Activated CD4-positive, alpha-beta T cell treated with anti-CD3 and anti-CD28 coated beads, Interleukin-2, amount 10 ng/mL, durations not matched to agents 24 days and 14 days (primary cell): ENCODE data around the gene CD79A. TPM values are rescaled to one million over a fixed set of nuclear protein-coding genes. Genes with fewer than 3 reads are reported as not detected.
A peak's percentile ranks its signal among the peaks of the same experiment; 100 is the strongest.
"Not testable (repeated sequence)": the region's sequence is repeated elsewhere in the genome, so short reads cannot be mapped to it uniquely, and the experiment has no call there.

Experiments used
- DNase-seq: peaks from one replicate; pipeline ENCODE4 v3.0.0; 2022
- H3K27ac Mint-ChIP-seq: one replicate; pipeline ENCODE4 v1.8.0; 2022; ENCODE audit warnings: mild to moderate bottlenecking, mixed read lengths
- H3K27me3 Mint-ChIP-seq: one replicate; pipeline ENCODE4 v1.8.0; 2022; ENCODE audit warnings: mixed read lengths
- H3K36me3 Mint-ChIP-seq: one replicate; pipeline ENCODE4 v1.8.0; 2022; ENCODE audit warnings: low read depth, mild to moderate bottlenecking, mixed read lengths
- H3K4me1 Mint-ChIP-seq: one replicate; pipeline ENCODE4 v1.8.0; 2021; ENCODE audit warnings: mixed read lengths
- H3K4me3 Mint-ChIP-seq: one replicate; pipeline ENCODE4 v1.8.0; 2022; ENCODE audit warnings: mild to moderate bottlenecking, moderate library complexity, mixed read lengths
- H3K9me3 Mint-ChIP-seq: one replicate; pipeline ENCODE4 v1.8.0; 2021; ENCODE audit warnings: mixed read lengths
- intact Hi-C: fragments of 100-400 bp; cut with micrococcal nuclease; formaldehyde crosslinking; loops from one replicate; pipeline ENCODE4 v1.15.1; 2023
- total RNA-seq: library from RNA; stranded (reverse); gene quantifications from 2 replicates; pipeline ENCODE4 v1.2.3, GENCODE V29; 2022

CD79A gene
- total RNA-seq, 1 donor from 2014 or later = 2.6 TPM

GRCh38 chr19:41870401-41870873 is 6.6 kb upstream of the CD79A start:
- intact Hi-C loops = no loop called here
- Mint-ChIP-seq H3K27me3 (no peaks in the 10 kb centered on the region), H3K4me3 (peak overlapping the region; percentile 73), H3K27ac (peak overlapping the region; percentile 90), H3K36me3 (peaks cover 63% of the 10 kb centered on the region), H3K9me3 (no peaks in the 10 kb centered on the region), H3K4me1 (peaks cover 60% of the 10 kb centered on the region)
- peak; percentile 69 for DNase-seq

- peak; percentile 93 for DNase-seq
- no peaks in the 10 kb centered on the region for H3K27me3 Mint-ChIP-seq
- no peaks in the 10 kb centered on the region for H3K9me3 Mint-ChIP-seq
- H3K36me3 Mint-ChIP-seq = peaks cover 52% of the 10 kb centered on the region
- H3K27ac Mint-ChIP-seq = peak overlapping the region; percentile 95
- peak overlapping the region; percentile 82 for H3K4me3 Mint-ChIP-seq
- peaks cover 66% of the 10 kb centered on the region for H3K4me1 Mint-ChIP-seq
- intact Hi-C loops = loop anchor here (1.0 kb wide), 3 partner anchors 10 to 74 kb away; no protein-coding TSS in a partner anchor
Observed at GRCh38 chr19:41871573-41872383, 5.3 kb upstream of the CD79A start.

GRCh38 chr19:41872384-41872774 is 4.7 kb upstream of the CD79A start:
- H3K27ac Mint-ChIP-seq = peak overlapping the region; percentile 83
- peaks cover 50% of the 10 kb centered on the region for H3K36me3 Mint-ChIP-seq
- H3K27me3 Mint-ChIP-seq = no peaks in the 10 kb centered on the region
- peaks cover 71% of the 10 kb centered on the region for H3K4me1 Mint-ChIP-seq
- no peak for DNase-seq
- H3K4me3 Mint-ChIP-seq = peak overlapping the region; percentile 59
- H3K9me3 Mint-ChIP-seq = no peaks in the 10 kb centered on the region
- intact Hi-C loops = no loop called here

- no peaks in the 10 kb centered on the region for H3K9me3 Mint-ChIP-seq
- H3K27me3 Mint-ChIP-seq = no peaks in the 10 kb centered on the region
- peak overlapping the region; percentile 83 for H3K27ac Mint-ChIP-seq
- peaks cover 74% of the 10 kb centered on the region for H3K4me1 Mint-ChIP-seq
- H3K4me3 Mint-ChIP-seq = peak overlapping the region; percentile 59
- peak; percentile 90 for DNase-seq
- intact Hi-C loops = loop anchor here (1.0 kb wide), 2 partner anchors 62 to 78 kb away; no protein-coding TSS in a partner anchor
- H3K36me3 Mint-ChIP-seq = peaks cover 45% of the 10 kb centered on the region
Observed at GRCh38 chr19:41872775-41873647, 4.1 kb upstream of the CD79A start.

GRCh38 chr19:41875973-41876372 is 1.1 kb upstream of the CD79A start:
- Mint-ChIP-seq H3K4me1 (peaks cover 55% of the 10 kb centered on the region), H3K27ac (peak overlapping the region; percentile 91), H3K4me3 (peak overlapping the region; percentile 73), H3K36me3 (peaks cover 20% of the 10 kb centered on the region)
- intact Hi-C loops, H3K9me3 Mint-ChIP-seq, DNase-seq, H3K27me3 Mint-ChIP-seq: not testable (repeated sequence)

- intact Hi-C loops = no loop called here
- H3K4me3 Mint-ChIP-seq = peak overlapping the region; percentile 23
Observed at GRCh38 chr19:41877916-41878905, 1.1 kb downstream of the CD79A start.

GRCh38 chr19:41879080-41879479 is 2.0 kb downstream of the CD79A start:
- Mint-ChIP-seq H3K27me3 (no peaks in the 10 kb centered on the region), H3K4me3 (no peak overlapping the region), H3K36me3 (peaks cover 9% of the 10 kb centered on the region), H3K4me1 (peaks cover 43% of the 10 kb centered on the region), H3K9me3 (no peaks in the 10 kb centered on the region), H3K27ac (no peak overlapping the region)
- intact Hi-C loops = no loop called here
- DNase-seq = no peak

More at GRCh38 chr19:41877916-41878905, 1.1 kb downstream of the CD79A start:
- peaks cover 48% of the 10 kb centered on the region for H3K4me1 Mint-ChIP-seq
- no peaks in the 10 kb centered on the region for H3K27me3 Mint-ChIP-seq
- H3K27ac Mint-ChIP-seq = peak overlapping the region; percentile 80
- DNase-seq = no peak
- H3K9me3 Mint-ChIP-seq = no peaks in the 10 kb centered on the region
- H3K36me3 Mint-ChIP-seq = peaks cover 5% of the 10 kb centered on the region

- no peaks in the 10 kb centered on the region for H3K9me3 Mint-ChIP-seq
- no peaks in the 10 kb centered on the region for H3K27me3 Mint-ChIP-seq
- no peak for DNase-seq
- H3K4me3 Mint-ChIP-seq = no peak overlapping the region
- intact Hi-C loops = loop anchor here (10.0 kb wide), 2 partner anchors 525 to 1275 kb away; partner anchors contain the start of genes LTBP4 and TGFB1
- H3K4me1 Mint-ChIP-seq = peaks cover 44% of the 10 kb centered on the region
- peaks cover 12% of the 10 kb centered on the region for H3K36me3 Mint-ChIP-seq
- peak overlapping the region; percentile 29 for H3K27ac Mint-ChIP-seq
Observed at GRCh38 chr19:41879670-41880328, 2.7 kb downstream of the CD79A start.

GRCh38 chr19:41880329-41880708 is 3.2 kb downstream of the CD79A start:
- Mint-ChIP-seq H3K4me3 (no peak overlapping the region), H3K4me1 (peaks cover 47% of the 10 kb centered on the region), H3K9me3 (no peaks in the 10 kb centered on the region), H3K27me3 (no peaks in the 10 kb centered on the region), H3K27ac (no peak overlapping the region), H3K36me3 (peaks cover 16% of the 10 kb centered on the region)
- DNase-seq = no peak
- intact Hi-C loops = loop anchor here (10.0 kb wide), 2 partner anchors 526 to 1276 kb away; partner anchors contain the start of genes LTBP4 and TGFB1

GRCh38 chr19:41882568-41883462 is 5.7 kb downstream of the CD79A start, which contains the start of gene ARHGEF1:
Gene ARHGEF1, plus strand, starts transcription at chr19:41883184. Its CDS starts 4,899 bp downstream, at chr19:41888083.
- H3K4me1 Mint-ChIP-seq = peaks cover 41% of the 10 kb centered on the region
- H3K27ac Mint-ChIP-seq = peak within 1 kb of the TSS; percentile 94
- DNase-seq = peak; percentile 91
- no peaks in the 10 kb centered on the region for H3K27me3 Mint-ChIP-seq
- no peaks in the 10 kb centered on the region for H3K9me3 Mint-ChIP-seq
- intact Hi-C loops = loop anchor here (10.0 kb wide), 2 partner anchors 528 to 1278 kb away; partner anchors contain the start of genes LTBP4 and TGFB1
- H3K4me3 Mint-ChIP-seq = peak within 1 kb of the TSS; percentile 92
- H3K36me3 Mint-ChIP-seq = peaks cover 30% of the 10 kb centered on the region

GRCh38 chr19:41883463-41883820 is 6.4 kb downstream of the CD79A start:
- Mint-ChIP-seq H3K4me1 (peaks cover 45% of the 10 kb centered on the region), H3K9me3 (no peaks in the 10 kb centered on the region), H3K27me3 (no peaks in the 10 kb centered on the region), H3K4me3 (peak overlapping the region; percentile 83), H3K27ac (peak overlapping the region; percentile 94), H3K36me3 (peaks cover 36% of the 10 kb centered on the region)
- DNase-seq = no peak
- intact Hi-C loops = loop anchor here (10.0 kb wide), 2 partner anchors 529 to 1279 kb away; partner anchors contain the start of genes LTBP4 and TGFB1
